HuH-7.5 (cell line): ENCODE measurements around the gene GSTO2.

Experiments
- DNase-seq: peaks from one replicate; pipeline ENCODE4 v3.0.0; 2011; ENCODE audit warnings: low spot score

The GSTO2 gene

GRCh38 chr10:104340641-104341040 lies 71.7 kb downstream of the GSTO2 start:
- no peak for DNase-seq

- no peak for DNase-seq
Observed at GRCh38 chr10:104342941-104343411, 74.0 kb downstream of the GSTO2 start.

GRCh38 chr10:104344219-104344618 lies 75.2 kb downstream of the GSTO2 start:
- DNase-seq = no peak

- no peak for DNase-seq
Observed at GRCh38 chr10:104345515-104345914, 76.5 kb downstream of the GSTO2 start.

DNA sequence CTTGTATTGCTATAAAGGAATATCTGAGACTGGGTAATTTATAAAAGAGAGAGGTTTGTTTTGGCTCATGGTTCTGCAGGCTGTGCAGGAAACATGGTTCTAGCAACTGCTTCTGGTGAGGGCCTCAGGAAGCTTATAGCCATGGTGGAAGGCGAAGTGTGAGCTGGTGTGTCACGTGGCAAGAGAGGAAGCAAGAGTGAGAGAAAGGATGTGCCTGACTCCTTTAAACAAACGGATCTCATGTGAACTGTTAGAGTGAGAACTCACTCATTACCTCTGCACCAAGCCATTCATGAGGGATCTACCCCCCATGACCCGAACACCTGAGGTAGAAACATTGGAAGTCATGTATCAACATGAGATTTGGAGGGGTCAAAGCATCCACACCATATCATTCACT lies 77.0 kb downstream of the GSTO2 start:
- no peak for DNase-seq

GRCh38 chr10:104347295-104348045 lies 78.5 kb downstream of the GSTO2 start:
- no peak for DNase-seq

DNA sequence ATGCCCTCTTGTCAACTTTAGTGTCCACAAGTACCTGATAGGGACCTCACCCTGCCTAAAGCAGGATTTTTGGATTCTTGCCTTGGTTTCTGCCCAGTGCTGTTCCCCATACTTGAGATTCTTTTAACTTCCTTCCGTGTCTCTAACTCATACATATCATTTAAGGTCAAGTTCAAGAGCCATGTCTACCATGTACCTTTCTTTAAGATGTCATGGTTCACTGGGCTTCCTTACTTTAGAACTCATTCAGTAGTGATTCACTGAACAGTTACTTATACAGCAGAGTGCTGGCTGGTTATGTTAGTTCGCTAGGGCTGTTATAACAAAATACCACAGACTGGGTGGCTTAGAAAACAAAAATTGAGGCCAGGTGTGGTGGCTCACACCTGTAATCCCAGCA lies 79.6 kb downstream of the GSTO2 start:
- no peak for DNase-seq

GRCh38 chr10:104349623-104350126 lies 80.7 kb downstream of the GSTO2 start:
- DNase-seq = no peak

DNA sequence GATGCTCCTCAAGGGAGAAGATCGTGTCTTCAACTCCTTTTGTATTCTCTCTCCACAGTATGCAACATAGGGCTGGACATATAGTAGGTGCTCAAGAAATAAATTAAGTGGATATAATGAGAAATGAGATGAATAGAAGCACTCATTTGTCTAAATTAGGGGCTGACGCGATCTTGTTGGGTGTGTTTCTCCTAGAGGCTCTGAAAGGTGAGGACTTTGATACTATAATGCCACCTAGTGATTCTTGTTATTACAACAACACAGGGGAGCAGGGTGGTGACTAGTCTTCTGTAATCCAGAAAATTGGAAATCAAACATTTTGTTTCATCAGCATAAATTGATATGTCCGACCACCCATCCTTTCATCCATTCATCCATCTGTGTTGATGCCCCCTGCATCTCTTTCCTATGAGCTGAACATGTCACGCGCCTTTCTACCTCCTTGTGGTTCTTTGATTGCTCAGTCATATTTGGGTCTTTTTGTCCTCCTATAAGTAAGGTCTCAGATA lies 81.2 kb downstream of the GSTO2 start:
- DNase-seq = no peak

DNA sequence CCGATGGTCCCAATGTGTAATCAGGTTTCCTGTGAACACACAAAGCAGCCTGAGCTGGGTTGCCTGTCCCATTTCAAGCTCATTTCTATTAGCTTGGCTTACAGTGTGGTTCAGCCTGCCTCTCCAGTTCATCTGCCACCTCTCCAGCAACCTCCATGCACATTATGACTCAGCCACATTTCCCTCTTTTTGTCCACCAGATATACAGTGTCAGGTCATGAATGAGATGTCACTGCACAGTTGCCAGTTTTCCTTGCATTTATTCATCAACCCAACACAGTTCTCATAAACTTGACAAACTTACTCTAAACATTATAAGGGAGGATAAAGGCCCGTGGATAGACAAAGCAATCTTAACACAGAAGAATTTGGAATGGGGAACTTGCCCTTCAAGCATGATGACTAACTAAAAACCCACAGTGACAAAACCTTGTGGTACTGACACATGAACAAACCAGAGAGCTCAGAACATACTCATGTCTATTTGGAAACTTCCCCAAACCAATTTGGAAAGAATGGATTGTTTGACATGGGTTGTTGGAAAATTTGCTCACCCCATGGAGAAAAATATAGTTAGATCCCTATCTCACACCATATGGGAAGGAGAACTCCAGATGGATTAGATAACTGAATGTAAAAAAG lies 82.2 kb downstream of the GSTO2 start:
- no peak for DNase-seq

GRCh38 chr10:104351919-104352318 lies 82.9 kb downstream of the GSTO2 start:
- no peak for DNase-seq

GRCh38 chr10:104353325-104354048 lies 84.5 kb downstream of the GSTO2 start, which contains the start of gene CFAP58:
CFAP58 (plus strand) TSS chr10:104353833; CDS start chr10:104353898, 65 bp downstream.
- DNase-seq = peak; percentile 39
